ENCODE results near the gene FOXA1.
"Not testable (repeated sequence)": the region's sequence is repeated elsewhere in the genome, so short reads cannot be mapped to it uniquely, and the experiment has no call there.

Gene FOXA1

DNA sequence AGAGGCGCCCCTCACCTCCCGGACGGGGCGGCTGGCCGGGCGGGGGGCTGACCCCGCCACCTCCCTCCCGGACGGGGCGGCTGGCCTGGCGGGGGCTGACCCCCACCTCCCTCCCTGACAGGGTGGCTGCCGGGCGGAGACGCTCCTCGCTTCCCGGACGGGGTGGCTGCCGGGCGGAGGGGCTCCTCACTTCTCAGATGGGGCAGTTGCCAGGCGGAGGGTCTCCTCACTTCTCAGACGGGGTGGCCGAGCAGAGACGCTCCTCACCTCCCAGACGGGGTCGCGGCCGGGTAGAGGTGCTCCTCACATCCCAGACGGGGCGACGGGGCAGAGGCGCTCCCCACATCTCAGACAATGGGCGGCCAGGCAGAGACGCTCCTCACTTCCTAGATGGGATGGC lies 39.5 kb downstream of the FOXA1 start:
- DNase-seq (ENCODE audit: low spot score): not testable (repeated sequence)

DNA sequence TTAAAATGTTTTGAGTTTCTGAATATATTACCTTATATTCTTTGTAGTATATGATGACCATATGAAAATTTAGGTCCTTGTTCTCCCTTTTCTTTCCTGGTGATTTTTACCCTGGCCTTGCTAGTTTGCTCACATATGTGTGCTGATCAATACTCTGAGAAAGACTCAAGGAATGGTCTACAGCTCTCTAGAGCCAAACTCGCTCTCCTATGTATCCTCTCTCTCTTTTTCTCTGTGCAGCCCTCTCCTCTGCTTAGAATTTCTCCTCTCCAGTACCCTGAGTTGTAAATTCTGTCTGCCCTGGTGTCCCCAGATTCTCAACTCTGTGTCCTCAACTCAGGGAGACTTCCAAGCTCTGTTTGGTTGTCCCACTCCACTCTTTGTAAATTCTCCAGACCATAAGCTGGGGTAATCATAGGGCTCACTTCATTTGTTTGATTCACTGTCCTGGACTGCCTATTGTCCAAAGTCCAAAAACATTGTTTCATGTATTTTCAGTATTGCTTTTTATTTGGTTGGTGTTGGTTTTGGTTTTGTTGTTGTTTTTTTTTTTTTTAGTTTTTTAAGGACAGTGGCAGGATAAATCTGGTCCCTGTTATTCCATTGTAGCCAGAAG lies 41.0 kb downstream of the FOXA1 start:
- DNase-seq (ENCODE audit: low spot score): no peak

DNA sequence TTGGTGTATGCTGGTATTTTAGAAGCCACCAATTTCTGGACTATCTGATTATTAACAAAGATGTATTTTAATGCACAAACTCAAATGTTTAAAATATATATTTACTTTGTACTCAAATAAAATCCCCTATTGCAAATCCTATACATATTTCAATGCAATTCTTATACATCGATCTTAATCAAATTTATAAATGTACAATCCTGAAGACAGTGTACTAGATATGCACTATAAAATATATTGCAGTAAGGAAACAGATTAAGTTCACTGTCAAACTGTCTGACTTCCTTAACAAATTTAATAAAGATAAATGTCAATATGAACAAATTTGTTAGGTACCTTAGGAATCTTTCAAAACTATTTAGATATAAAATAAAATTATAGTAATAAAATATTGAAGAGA lies 43.9 kb downstream of the FOXA1 start:
- no peak for DNase-seq (ENCODE audit: low spot score)

DNA sequence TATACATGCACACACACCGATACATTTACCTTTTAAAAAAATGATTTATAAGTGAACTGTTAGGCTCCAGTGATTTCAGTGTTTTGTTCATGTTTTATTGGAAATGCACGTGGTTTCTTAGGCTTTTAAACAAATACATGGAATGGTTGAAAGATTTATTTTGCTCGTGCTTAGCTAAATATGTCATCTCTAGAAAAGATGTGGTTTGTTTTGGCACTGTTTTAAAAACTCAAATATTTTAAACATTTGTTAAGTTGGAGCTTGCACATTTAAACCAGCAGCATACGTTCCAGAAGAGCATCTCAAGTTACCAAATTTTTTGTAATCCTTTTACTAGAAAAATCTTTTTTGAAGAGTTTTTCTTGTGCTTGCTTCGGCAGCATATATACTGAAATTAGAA lies 44.5 kb downstream of the FOXA1 start:
- no peak for DNase-seq (ENCODE audit: low spot score)

DNA sequence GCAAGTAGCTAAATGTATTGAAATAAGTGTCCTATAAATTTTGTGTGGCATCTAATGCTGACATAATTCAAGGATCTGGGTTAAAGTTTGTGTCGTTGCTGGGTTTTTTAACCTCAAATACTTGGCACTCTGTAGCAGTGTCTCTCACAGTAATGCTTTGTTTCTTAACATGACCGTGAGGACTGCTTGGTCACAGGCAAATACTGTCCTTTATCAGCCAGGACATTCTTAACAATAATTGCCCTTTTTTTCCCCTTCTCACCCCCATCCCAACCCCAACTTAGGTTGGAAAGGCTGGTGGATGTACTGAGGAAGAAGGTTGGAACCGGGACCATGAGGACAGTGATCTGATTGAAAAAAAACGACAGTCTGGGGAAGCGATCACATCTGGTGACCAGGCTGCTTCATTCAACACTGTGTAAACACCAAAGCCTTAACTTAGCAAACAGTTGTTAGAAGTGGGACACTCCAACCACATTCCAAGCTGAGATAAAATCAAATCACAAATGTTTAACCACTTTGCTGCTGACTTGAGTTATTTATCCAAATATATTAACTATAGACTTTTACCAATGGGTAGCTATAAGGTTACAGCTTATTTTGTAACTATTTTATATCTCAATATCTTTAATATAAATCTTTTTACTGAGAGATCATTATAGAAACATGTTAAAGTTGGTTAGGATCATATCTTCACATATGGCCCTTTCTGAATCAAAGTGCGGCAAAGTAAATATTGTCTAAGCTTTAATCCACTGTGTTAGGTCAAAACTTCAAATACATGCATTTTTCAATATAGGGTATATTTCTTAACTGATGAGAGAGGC lies 48.2 kb downstream of the FOXA1 start:
- DNase-seq (ENCODE audit: low spot score): no peak

DNA sequence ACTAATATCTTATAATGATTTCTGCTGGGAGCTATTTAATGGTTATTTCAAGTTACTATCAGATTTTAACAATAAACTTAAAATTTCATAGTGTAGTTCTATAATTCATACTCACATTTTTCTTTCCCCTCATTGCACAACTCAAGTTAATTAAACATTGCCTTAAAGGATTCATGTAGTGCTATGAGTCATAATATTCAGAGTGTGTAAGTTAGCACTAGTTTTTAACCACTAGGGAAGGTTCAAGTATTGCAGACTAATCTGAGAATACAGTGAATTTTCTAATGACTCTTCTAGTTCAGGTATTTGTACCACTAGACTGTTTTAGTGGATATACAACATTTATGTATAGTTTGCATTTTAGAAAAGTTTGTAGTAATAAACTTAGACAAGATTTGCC lies 49.9 kb downstream of the FOXA1 start:
- DNase-seq (ENCODE audit: low spot score): no peak

DNA sequence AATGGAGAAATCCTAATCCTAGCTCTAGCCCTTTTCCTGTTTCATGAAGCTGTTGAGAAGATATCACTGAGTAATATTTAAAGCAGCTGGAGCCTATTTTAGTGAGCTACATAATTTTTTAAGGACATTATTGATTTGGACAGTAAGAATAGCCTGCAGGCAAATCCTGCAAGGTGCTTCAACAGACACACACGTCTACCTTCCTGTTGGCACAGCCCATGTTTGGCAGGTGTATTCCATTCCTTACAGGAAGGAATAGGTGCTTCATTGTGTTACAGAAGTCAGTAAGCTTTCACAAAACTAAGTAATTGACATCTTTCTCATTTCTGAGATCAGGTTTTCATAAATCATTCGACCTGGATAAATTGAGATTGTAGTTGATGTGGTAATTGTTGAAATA lies 50.6 kb downstream of the FOXA1 start:
- DNase-seq (ENCODE audit: low spot score): no peak

DNA sequence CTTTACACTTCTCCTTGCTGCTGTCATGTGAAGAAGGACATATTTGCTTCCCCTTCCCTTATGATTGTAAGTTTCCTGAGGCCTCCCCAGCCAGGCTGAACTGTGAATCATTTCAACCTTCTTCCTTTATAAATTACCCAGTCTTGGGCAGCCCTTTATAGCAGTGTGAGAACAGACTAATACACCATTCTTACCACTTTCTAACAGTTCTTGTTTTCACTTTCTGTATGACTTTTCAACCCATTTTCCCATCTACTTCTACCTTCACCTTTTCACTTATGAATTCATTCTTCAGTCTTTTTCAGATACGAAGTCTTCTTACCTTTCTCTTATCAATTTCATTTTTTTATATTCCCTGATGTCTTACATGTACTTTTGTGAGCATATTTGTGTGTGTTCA lies 55.1 kb downstream of the FOXA1 start:
- DNase-seq (ENCODE audit: low spot score): no peak
